OCI-M1 (cell line): ENCODE results near the gene ZNRF2.
"Not testable (repeated sequence)": the region's sequence is repeated elsewhere in the genome, so short reads cannot be mapped to it uniquely, and the experiment has no call there.

Experiments used
- DNase-seq: peaks from one replicate; lab custom pipeline; 2025; lab: John Stamatoyannopoulos, UW

Gene ZNRF2

GRCh38 chr7:30263090-30263710 lies 21.2 kb upstream of the ZNRF2 start:
- no peak for DNase-seq

GRCh38 chr7:30264052-30264451 lies 20.3 kb upstream of the ZNRF2 start:
- no peak for DNase-seq

- not testable (repeated sequence) for DNase-seq
Observed at GRCh38 chr7:30265189-30265588, 19.2 kb upstream of the ZNRF2 start.

- DNase-seq = no peak
Observed at GRCh38 chr7:30266686-30267085, 17.7 kb upstream of the ZNRF2 start.

GRCh38 chr7:30268586-30268985 lies 15.8 kb upstream of the ZNRF2 start:
- no peak for DNase-seq

- no peak for DNase-seq
Observed at GRCh38 chr7:30269490-30269889, 14.9 kb upstream of the ZNRF2 start.

- no peak for DNase-seq
Observed at GRCh38 chr7:30270921-30271320, 13.5 kb upstream of the ZNRF2 start.

GRCh38 chr7:30272126-30272525 lies 12.3 kb upstream of the ZNRF2 start:
- no peak for DNase-seq

- DNase-seq = no peak
Observed at GRCh38 chr7:30273552-30273951, 10.8 kb upstream of the ZNRF2 start.

GRCh38 chr7:30274641-30275040 lies 9.8 kb upstream of the ZNRF2 start:
- no peak for DNase-seq

- DNase-seq = peak; percentile 65
Observed at GRCh38 chr7:30276203-30276900, 8.0 kb upstream of the ZNRF2 start.

- no peak for DNase-seq
Observed at GRCh38 chr7:30278376-30278775, 6.0 kb upstream of the ZNRF2 start.

- DNase-seq = no peak
Observed at GRCh38 chr7:30278849-30279652, 5.3 kb upstream of the ZNRF2 start.

- no peak for DNase-seq
Observed at GRCh38 chr7:30279653-30279904, 4.8 kb upstream of the ZNRF2 start.

- no peak for DNase-seq
Observed at GRCh38 chr7:30280631-30281030, 3.8 kb upstream of the ZNRF2 start.

GRCh38 chr7:30281263-30281662 lies 3.1 kb upstream of the ZNRF2 start:
- DNase-seq = no peak

GRCh38 chr7:30281791-30282190 lies 2.6 kb upstream of the ZNRF2 start:
- no peak for DNase-seq

- no peak for DNase-seq
Observed at GRCh38 chr7:30282735-30283134, 1.7 kb upstream of the ZNRF2 start.

- peak; percentile 59 for DNase-seq
Observed at GRCh38 chr7:30285067-30285535, 704 bp downstream of the ZNRF2 start.

GRCh38 chr7:30285536-30286284 lies 1.3 kb downstream of the ZNRF2 start:
- peak; percentile 82 for DNase-seq

- DNase-seq = no peak
Observed at GRCh38 chr7:30286749-30287148, 2.4 kb downstream of the ZNRF2 start.

GRCh38 chr7:30287625-30288024 lies 3.2 kb downstream of the ZNRF2 start:
- DNase-seq = peak; percentile 51

GRCh38 chr7:30289634-30290033 lies 5.2 kb downstream of the ZNRF2 start:
- peak; percentile 44 for DNase-seq
